ENCODE data around the gene PARVA. TPM values are rescaled to one million over a fixed set of nuclear protein-coding genes. Genes with fewer than 3 reads are reported as not detected.

The PARVA gene
- total RNA-seq, 4 donors from 2014 or later = 83.5 to 159 (median 128) TPM

DNA sequence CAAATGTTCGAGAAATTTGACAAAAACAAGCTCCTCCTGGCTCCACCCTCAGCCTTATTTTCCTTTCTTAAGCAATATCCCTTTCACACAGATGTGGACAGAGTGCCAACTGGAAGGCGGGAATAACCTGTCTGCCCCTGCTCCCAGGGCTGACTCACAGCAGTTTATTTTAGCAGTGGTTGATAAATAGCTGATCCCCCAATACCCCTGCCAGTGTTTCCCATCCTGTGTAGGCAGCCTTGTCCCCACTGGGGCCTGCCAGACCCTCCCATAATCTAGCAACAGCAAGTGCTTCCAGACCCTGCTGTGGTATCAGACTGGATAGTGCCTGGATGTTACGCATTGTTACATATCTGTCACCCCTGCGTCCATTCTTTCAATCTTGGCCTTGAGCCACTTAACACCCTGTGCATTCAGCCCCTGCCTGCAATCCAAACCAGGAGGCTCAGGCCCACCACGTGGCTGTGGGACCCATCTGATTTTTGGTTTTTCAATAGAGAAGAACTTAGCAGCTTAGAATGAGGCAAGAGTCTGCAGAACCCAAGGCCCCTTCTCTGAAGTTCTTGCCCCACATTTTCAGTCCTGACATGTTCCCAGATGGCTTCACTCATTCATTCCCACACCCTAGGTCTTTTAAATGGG lies 53.7 kb downstream of the PARVA start:
- TF ChIP-seq, protein P1, sequence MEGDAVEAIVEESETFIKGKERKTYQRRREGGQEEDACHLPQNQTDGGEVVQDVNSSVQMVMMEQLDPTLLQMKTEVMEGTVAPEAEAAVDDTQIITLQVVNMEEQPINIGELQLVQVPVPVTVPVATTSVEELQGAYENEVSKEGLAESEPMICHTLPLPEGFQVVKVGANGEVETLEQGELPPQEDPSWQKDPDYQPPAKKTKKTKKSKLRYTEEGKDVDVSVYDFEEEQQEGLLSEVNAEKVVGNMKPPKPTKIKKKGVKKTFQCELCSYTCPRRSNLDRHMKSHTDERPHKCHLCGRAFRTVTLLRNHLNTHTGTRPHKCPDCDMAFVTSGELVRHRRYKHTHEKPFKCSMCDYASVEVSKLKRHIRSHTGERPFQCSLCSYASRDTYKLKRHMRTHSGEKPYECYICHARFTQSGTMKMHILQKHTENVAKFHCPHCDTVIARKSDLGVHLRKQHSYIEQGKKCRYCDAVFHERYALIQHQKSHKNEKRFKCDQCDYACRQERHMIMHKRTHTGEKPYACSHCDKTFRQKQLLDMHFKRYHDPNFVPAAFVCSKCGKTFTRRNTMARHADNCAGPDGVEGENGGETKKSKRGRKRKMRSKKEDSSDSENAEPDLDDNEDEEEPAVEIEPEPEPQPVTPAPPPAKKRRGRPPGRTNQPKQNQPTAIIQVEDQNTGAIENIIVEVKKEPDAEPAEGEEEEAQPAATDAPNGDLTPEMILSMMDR (IDR thresholded peaks at IDR 0.05; ENCODE audit: low read depth) = no peak

DNA sequence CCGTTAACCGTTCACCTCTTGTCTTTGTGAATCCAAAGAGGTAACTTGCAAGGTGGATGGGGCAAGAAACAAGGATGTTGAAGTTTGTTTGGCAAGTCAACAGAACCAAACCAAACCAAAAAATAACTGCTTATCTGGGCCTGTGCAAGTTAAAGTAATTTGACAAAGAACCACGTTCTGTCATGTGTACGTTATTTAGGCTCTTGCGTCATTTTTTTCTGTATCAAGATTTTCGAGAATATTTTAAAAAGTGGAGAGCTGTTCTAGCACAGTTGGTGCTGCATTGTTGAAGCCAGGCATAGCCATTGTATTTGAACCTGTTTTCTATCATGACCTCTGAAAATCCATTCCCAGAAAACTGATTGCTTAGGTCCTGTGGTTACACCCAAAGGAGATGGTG lies 55.1 kb downstream of the PARVA start:
- TF ChIP-seq, protein P1 (IDR thresholded peaks at IDR 0.05; ENCODE audit: low read depth) = no peak

DNA sequence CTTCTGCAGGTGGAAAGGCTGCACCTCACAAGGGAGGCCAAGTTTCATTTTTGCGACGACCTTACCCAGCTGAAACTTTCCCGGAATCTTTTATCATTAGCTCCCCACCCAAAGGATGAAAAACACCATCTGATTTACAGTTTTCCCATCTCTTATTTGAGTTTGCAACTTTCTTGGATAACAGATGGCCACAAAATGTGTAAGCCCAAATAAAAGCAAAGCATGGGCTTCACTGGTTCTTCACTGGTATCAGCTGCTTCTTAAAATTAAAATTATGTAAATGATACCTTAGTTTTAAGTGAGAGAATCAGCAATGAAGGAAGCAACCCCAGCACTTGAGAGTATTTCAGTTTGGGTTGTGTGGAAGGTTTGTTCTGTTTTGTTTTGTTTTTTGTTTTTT lies 55.8 kb downstream of the PARVA start:
- TF ChIP-seq, protein P1 (IDR thresholded peaks at IDR 0.05; ENCODE audit: low read depth) = no peak

DNA sequence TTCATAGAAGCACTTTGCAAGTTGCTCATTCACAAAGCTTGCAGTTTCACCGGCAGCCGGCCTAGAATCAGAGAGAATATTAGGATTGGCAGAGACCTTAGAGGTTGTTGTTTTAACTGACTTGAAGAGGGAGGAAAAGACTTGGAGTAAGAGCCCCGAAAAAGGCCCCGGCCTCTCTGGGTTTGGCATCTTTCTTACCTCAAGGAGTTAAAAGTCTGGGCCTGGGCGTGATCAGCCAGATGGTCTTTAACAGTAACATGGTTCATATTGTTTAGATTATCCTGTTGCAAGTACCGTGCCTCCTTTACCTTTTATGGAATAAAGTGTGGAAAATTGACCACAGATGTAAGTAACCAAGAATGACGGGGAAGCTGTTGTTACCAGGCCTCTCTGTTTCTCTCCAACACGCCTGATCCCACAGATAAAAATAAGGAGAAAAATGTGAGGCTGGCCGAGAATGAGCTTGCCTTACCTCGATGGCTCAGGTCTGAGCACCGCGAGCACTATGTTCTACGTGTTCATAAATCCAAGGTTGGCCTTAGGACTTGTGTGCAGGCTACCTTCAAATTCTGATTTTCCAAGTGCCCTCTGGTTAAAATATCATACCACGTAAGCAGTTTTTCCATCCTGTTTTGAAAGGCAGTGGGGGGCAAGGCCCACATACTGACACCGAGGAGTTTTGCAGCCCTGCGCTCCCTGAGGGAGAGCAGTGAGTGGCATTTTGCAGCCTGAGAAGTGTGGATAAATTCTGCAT lies 56.4 kb downstream of the PARVA start:
- TF ChIP-seq, protein P1 (IDR thresholded peaks at IDR 0.05; ENCODE audit: low read depth) = no peak

DNA sequence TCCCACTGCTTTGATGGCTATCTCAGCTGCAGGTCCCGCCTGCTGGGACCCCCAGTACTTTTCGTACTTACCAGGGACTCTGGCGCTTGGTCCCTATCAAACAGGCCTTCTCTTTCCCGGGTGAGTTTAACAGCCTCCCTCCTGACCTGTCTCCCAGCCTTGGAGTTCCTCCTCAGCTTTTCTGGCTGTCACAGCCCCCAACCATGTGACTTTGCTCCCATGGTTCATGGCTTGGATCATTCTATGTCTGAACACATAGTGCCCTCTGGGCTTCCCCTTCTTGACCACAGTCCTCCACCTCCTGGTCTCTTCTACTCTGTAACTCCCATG lies 56.9 kb downstream of the PARVA start:
- TF ChIP-seq, protein P1 (IDR thresholded peaks at IDR 0.05; ENCODE audit: low read depth) = no peak

DNA sequence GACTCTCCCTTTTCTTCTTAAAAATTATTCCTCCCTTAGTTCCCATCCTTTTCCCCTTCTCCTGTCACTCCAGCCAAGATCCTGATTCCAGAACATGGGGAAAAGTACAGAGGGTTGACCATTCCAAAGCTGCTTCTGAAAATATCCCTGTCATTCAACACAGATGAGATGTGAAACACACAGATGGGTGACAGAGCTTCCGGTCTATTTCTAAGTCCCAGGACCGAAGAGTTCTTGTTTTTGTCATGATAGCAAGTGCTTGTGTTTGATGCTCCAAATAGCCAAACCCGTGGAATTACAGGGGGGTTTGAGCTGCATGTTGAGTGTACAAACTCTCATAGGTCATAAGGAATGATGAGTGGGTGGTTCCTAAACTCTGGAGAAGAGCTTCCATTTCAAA lies 57.9 kb downstream of the PARVA start:
- TF ChIP-seq, protein P1 (IDR thresholded peaks at IDR 0.05; ENCODE audit: low read depth) = no peak

DNA sequence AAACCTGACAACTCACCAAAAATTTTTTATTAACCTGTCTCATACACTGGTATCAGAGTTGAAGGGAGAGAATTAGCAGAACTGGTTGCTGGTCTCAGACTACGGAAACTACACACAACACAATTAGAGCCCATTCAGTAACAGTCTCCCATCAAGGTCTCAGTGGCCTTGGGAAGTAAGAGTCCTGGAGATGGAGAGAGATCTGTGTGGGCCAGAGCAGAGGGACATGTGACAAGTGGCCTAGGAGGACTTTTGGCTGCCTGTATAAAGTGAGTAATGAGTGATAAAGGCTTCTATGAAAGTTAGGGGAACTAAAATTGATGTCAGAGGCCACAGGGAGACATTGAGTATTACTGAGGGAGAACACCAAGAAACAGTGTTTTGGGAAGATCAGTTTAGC lies 58.9 kb downstream of the PARVA start:
- TF ChIP-seq, protein P1 (IDR thresholded peaks at IDR 0.05; ENCODE audit: low read depth) = no peak

Data from subcutaneous adipose tissue (tissue), 4 donors.